PC-9 (cell line): ENCODE data around the gene GABPB1.

Experiments used
- CTCF ChIP-seq: fragments of 200-600 bp; sonication (generic); conservative IDR thresholded peaks from 2 replicates; pipeline ENCODE4 v1.6.1; 2017; ENCODE audit warnings: mixed run types, antibody characterized with exemption, mild to moderate bottlenecking, moderate library complexity
- EZH2 ChIP-seq: fragments of 200-600 bp; sonication (generic); IDR thresholded peaks from 2 replicates; pipeline ENCODE4 v1.8.0; 2017; ENCODE audit warnings: antibody characterized with exemption, low read depth

GRCh38 chr15:50304836-50305235, 50.2 kb downstream of the GABPB1 start:
- TF ChIP-seq CTCF (no peak), EZH2 (no peak)
